GM18858 (cell line): ENCODE measurements around the gene PTPRG.

Experiments used
- ATAC-seq: cut with Tn5 transposase; IDR thresholded peaks from one replicate; pipeline ENCODE4 v1.9.1; 2021; ENCODE audit not compliant: unreplicated experiment

Gene PTPRG

GRCh38 chr3:61853912-61854311 is 292.5 kb downstream of the PTPRG start:
- no peak for ATAC-seq

DNA sequence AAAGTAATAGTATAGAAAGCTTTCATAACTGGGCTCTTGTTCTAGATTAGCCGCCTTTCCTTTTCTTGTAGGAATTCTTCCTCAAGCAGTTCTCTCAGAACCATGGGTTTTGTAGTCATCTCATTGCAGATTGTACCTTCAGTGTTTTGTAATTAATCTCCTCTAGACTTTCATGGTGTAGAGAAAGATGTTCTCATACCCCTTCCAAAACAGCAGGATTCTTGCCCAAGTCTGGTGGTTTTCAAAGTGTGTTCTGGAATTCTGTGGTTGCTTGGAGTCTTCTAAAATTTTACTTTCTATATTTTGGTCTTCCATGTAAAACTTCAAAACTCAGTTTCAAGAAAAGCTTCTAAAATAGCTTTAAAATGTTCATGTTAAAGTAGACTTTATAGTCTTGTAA is 293.8 kb downstream of the PTPRG start:
- no peak for ATAC-seq

DNA sequence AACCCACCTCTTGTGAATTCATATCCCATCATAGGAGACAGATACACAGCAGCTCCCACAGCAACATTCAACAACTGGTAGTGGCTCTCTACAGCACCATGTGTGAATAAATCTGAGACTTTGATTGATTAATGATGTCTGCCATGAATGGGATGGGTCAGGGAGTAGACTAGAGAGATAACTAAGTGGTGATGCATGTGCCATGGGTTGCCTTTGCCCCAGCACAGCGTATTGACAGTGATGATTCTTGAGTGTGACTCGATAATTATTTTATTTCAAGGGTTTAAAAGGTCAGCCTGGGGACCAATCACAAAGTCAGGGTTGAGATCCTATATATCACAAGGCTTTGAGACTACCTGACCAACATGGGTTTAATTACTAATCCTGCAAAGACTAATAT is 295.9 kb downstream of the PTPRG start:
- ATAC-seq: no peak

GRCh38 chr3:61858054-61858453 is 296.7 kb downstream of the PTPRG start:
- ATAC-seq: peak; percentile 49

DNA sequence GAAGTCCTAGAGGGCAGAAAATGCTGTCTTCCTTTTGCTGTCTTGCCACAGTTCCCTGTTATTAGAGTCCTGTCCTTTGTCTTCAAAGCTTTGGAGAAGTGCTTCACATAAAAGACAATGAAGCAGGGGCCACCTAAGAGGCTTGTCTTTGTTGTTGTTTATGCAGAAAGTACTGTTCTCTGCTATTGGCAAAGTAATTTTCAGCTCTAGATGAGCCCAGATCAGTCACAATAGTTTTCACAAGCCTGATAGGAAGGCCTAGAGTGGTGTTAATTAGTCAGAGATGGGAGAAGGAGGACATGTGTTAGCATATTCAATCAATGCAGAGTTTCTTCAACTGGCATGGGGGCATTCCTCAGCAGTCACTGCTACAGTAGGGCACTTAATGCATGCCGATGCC is 300.0 kb downstream of the PTPRG start:
- no peak for ATAC-seq

GRCh38 chr3:61862614-61863289 is 301.4 kb downstream of the PTPRG start:
- no peak for ATAC-seq

DNA sequence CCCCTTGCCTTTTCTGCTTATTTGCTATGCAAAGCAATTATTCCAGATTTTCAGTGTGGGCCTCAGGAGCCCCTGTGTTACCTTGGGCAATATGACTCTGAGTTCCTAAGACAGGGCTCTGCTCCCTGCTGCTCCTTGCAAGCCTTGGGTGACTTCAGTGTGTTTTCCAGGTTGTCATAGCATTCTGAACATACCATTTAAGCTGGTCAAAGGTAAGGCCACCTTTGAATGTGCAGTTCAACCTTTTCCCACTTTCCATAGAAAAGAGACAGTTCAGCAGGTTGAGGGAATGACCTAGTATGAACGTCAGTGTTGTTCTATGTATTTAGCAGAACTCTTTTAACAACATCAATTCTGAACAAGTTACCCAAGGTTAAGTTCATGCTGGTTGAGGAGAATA is 302.2 kb downstream of the PTPRG start:
- ATAC-seq: no peak

- ATAC-seq: no peak
Measured at GRCh38 chr3:61864886-61865285, 303.5 kb downstream of the PTPRG start.

DNA sequence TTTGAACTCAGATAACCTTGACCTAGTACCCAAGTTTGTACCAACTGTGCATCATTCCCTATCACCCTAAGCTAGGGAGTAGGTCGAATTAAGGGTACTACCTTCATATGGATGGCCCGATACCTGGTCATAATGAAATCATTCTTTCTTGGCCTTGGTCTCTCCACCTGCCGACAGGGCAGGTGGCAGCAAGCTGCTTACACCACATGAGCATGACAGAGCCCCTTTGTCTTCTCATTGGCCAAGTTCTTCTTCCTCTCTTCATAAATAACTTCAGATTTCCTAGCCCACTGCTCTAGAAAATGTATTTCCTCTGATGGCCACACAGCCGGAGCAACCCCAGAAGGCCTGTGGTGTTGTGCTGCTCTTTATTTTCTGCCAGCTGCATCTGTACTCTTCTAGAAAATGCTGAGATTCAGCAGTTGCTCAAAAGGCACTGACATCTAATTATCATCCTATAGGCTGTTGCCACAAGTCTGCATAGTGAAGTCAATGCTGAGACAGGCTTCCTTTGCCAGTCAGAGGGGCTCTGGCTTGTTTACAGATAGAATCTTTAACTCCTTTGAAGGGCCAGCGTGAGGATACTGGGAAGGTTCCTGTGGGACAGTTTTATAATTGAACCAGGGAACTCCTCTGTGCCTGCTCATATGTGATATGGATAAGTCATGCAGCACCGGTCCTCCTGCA is 304.2 kb downstream of the PTPRG start:
- no peak for ATAC-seq

GRCh38 chr3:61866153-61866542 is 304.8 kb downstream of the PTPRG start:
- no peak for ATAC-seq

DNA sequence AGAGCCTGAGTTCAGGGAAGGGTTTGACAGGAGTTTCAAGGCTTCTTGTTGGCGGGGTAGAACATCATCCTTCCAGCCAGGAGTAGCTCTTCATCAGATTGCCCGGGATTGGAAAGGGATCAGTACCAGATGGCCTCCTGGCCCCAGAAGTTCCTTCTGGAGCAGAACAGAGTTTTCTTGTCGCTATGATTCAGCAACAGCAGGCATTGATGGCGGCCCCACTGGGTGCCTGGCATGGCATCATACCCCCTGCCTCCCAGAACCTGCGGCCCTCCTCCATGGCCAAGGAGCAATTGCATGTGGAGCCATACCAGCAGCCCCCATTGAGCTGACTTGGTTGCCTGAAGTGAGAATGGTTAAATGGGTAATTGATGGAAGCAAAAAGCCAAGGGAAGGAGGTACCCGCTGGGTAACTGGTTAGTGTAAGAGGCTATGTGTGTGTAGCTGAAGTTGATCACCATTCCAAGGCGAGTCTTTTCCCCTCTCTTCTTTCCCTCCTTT is 305.6 kb downstream of the PTPRG start:
- no peak for ATAC-seq

- no peak for ATAC-seq
Measured at GRCh38 chr3:61868499-61868898, 307.1 kb downstream of the PTPRG start.

DNA sequence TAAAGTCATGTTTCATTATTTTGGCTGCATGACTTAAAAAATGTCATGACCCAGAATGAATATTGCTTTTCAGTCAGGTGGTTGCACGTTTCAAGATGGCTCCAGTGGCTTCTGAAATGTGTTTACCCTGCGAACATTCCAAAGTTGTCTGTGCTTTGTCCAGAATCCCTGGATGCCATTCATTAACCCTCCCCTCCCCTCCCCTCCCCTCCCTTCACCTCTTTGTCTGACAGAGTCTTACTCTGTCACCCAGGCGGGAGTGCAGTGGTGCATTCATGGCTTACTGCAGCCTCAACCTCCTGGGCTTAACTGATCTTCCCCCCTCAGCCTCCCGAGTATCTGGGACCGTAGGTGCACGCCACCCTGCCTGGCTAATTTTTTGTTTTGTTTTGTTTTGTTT is 308.0 kb downstream of the PTPRG start:
- ATAC-seq: no peak

DNA sequence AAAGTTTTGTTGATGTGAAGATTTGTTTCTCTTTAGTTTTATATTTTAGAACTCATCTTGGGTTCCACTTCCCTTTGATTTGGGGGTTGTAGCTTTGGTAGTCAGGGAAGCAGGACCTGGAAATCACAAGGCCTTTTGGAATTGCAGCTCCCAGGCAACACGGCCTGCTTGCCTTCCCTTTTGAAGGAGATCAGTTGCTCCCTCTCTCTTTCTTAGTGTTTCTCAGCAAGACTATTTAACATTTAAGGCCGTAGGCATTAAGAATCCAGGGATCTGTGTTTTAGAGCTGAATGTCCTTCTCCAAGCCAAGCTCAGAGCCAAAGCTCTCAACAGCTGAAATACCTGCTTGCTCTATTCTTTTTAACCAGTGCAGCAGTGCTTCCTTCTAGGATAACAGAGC is 310.3 kb downstream of the PTPRG start:
- no peak for ATAC-seq

GRCh38 chr3:61872077-61872706 is 310.8 kb downstream of the PTPRG start:
- no peak for ATAC-seq

GRCh38 chr3:61875046-61875844 is 313.9 kb downstream of the PTPRG start:
- no peak for ATAC-seq

DNA sequence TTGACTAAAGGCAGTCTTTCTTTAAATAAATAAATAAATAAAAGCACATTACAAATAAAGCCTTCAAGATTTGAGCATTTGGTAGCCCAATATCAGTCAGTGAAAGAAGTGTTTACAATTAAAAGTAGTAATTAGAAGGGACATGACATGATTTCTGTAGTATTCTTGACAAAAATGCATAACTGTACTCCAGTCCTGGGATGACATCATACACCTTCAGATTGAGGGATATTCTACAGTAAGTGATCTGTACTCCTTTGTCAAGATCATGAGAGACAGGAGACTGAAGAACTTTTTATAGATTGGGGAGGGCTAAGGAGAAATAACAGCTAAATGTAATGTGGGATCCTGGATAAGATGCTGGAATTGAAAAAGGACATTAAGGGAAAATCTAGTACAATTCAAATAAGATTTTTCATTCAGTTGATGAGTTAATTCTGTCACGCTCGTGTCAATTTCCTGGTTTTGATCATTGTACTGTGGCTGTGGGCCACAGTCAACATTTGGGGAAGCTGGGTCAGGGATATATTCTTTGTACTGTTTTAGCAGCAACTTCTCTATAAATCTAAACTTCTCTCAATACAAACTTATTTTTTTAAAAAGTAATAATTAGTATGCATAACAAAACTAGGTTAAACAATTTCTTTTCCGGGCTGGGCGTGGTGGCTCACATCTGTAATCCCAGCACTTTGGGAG is 314.8 kb downstream of the PTPRG start:
- no peak for ATAC-seq

GRCh38 chr3:61876797-61877196 is 315.4 kb downstream of the PTPRG start:
- no peak for ATAC-seq

- peak; percentile 90 for ATAC-seq
Measured at GRCh38 chr3:61877359-61878138, 316.2 kb downstream of the PTPRG start.

DNA sequence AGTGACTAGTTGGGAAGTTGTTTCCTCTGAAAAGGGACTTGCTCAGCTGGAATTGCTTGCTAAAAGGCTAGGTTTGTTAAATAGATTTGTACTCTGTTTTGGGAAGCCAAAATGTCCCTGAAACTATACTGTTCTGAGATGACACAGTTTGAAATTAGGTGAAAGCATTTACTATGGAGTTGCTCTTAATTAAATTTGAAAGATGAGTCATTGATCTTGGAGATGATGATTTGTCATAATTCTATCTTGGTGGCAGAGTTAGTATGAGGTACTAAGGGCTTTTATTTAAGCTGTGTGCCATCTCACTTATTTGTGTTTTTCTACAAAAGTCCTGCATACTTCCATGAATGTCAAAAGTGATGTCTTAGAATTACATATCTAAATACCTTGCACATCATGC is 320.9 kb downstream of the PTPRG start:
- ATAC-seq: no peak
